ENCODE measurements around the gene B3GNT9.

- TF ChIP-seq, protein P1, sequence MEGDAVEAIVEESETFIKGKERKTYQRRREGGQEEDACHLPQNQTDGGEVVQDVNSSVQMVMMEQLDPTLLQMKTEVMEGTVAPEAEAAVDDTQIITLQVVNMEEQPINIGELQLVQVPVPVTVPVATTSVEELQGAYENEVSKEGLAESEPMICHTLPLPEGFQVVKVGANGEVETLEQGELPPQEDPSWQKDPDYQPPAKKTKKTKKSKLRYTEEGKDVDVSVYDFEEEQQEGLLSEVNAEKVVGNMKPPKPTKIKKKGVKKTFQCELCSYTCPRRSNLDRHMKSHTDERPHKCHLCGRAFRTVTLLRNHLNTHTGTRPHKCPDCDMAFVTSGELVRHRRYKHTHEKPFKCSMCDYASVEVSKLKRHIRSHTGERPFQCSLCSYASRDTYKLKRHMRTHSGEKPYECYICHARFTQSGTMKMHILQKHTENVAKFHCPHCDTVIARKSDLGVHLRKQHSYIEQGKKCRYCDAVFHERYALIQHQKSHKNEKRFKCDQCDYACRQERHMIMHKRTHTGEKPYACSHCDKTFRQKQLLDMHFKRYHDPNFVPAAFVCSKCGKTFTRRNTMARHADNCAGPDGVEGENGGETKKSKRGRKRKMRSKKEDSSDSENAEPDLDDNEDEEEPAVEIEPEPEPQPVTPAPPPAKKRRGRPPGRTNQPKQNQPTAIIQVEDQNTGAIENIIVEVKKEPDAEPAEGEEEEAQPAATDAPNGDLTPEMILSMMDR (IDR thresholded peaks at IDR 0.05) = no peak
- TF ChIP-seq POLR2A (IDR thresholded peaks at IDR 0.05) = no peak
These were observed 30.5 kb upstream of the B3GNT9 start for GRCh38 chr16:67181346-67181745.

Data from heart left ventricle (tissue), 13 donors.